PC-3 (cell line): ENCODE measurements around the gene MACROH2A1. TPM values are rescaled to one million over a fixed set of nuclear protein-coding genes. Genes with fewer than 3 reads are reported as not detected.

Source experiments
- ATAC-seq: fragments of 200-7000 bp; cut with Tn5 transposase; 2 replicates; pipeline ENCODE4 v1.9.1; 2020; ENCODE audit warnings: mild to moderate bottlenecking, moderate library complexity
- BruUV-seq: library from RNA; stranded (reverse); fragments of 400-500 nt; replicated peaks from 2 replicates; lab custom pipeline; 2021; lab: Mats Ljungman, UMichigan
- CTCF ChIA-PET: fragments of 300-600 bp; sonication (Branson Sonifier 250); formaldehyde crosslinking; loops from one replicate; lab custom pipeline; 2022; ENCODE audit warnings: antibody characterized with exemption; lab: Charles Lee
- POLR2A ChIA-PET: fragments of 300-600 bp; sonication (Branson Sonifier 250); formaldehyde crosslinking; loops from one replicate; lab custom pipeline; 2022; ENCODE audit warnings: antibody characterized with exemption; ENCODE audit not compliant: unreplicated experiment; lab: Charles Lee
- DNase-seq: peaks from one replicate; pipeline ENCODE4 v3.0.0-alpha.2; 2015
- H2AFZ ChIP-seq: fragments of 300-600 bp; sonication (generic); 2 replicates; pipeline ENCODE4 v1.6.0; 2016; ENCODE audit warnings: antibody characterized with exemption, low read length
- H3F3A ChIP-seq: fragments of 300-600 bp; sonication (generic); one replicate; pipeline ENCODE4 v1.6.0; 2017; ENCODE audit warnings: antibody characterized with exemption, low read length, control low read depth, mild to moderate bottlenecking; ENCODE audit not compliant: unreplicated experiment
- H3K27ac ChIP-seq: fragments of 300-600 bp; sonication (generic); 2 replicates; pipeline ENCODE4 v1.5.1; 2016; ENCODE audit warnings: mild to moderate bottlenecking, low read length
- H3K27me3 ChIP-seq: fragments of 300-600 bp; sonication (generic); 2 replicates; pipeline ENCODE4 v1.6.1; 2016; ENCODE audit warnings: low read length, mixed read lengths
- H3K36me3 ChIP-seq: fragments of 300-600 bp; sonication (generic); 2 replicates; pipeline ENCODE4 v1.6.1; 2016; ENCODE audit warnings: low read depth, mixed run types, low read length, mixed read lengths
- H3K4me1 ChIP-seq: fragments of 300-600 bp; sonication (generic); 2 replicates; pipeline ENCODE4 v1.5.1; 2016; ENCODE audit warnings: low read length; ENCODE audit not compliant: insufficient read depth
- H3K4me2 ChIP-seq: fragments of 300-600 bp; sonication (generic); 2 replicates; pipeline ENCODE4 v1.6.0; 2016; ENCODE audit warnings: low read length
- H3K4me3 ChIP-seq: fragments of 300-600 bp; sonication (generic); 2 replicates; pipeline ENCODE4 v1.5.1; 2016; ENCODE audit warnings: mild to moderate bottlenecking, low read length, mixed read lengths
- H3K79me2 ChIP-seq: fragments of 300-600 bp; sonication (generic); 2 replicates; pipeline ENCODE4 v1.6.1; 2017; ENCODE audit warnings: low read length, mixed read lengths
- H3K9ac ChIP-seq: fragments of 300-600 bp; sonication (generic); 2 replicates; pipeline ENCODE4 v1.6.0; 2016; ENCODE audit warnings: mild to moderate bottlenecking, low read length
- H3K9me2 ChIP-seq: fragments of 300-600 bp; sonication (generic); replicated peaks from 2 replicates; pipeline ENCODE4 v1.6.1; 2016; ENCODE audit warnings: mixed run types, low read length, mixed read lengths
- H3K9me3 ChIP-seq: fragments of 300-600 bp; sonication (generic); 2 replicates; pipeline ENCODE4 v1.6.1; 2016; ENCODE audit warnings: low read length, mixed read lengths
- H4K20me1 ChIP-seq: fragments of 300-600 bp; sonication (generic); 2 replicates; pipeline ENCODE4 v1.6.1; 2016; ENCODE audit warnings: low read length, mixed read lengths
- CTCF ChIP-seq: fragments of 300-600 bp; sonication (generic); conservative IDR thresholded peaks from 2 replicates; pipeline ENCODE4 v1.5.1; 2017; ENCODE audit warnings: antibody characterized with exemption, low read depth, mild to moderate bottlenecking, low read length
- EZH2 ChIP-seq: fragments of 300-600 bp; sonication (generic); IDR thresholded peaks from one replicate; pipeline ENCODE4 v1.6.1; 2017; ENCODE audit warnings: antibody characterized with exemption, mild to moderate bottlenecking, low read length; ENCODE audit not compliant: unreplicated experiment
- EZH2phosphoT487 ChIP-seq: fragments of 300-600 bp; sonication (generic); IDR thresholded peaks from 2 replicates; pipeline ENCODE4 v1.6.1; 2018; ENCODE audit warnings: mild to moderate bottlenecking, antibody characterized with exemption, low read length, borderline replicate concordance
- intact Hi-C: fragments of 100-400 bp; cut with micrococcal nuclease; formaldehyde crosslinking; loops from 2 replicates; pipeline ENCODE4 v1.9.0; 2023
- total RNA-seq: library from RNA; depleted of rRNA; stranded (reverse); fragments of >200 nt; gene quantifications from 2 replicates; pipeline ENCODE4 v1.2.3, GENCODE V29; 2014

MACROH2A1 gene
- total RNA-seq, 1 experiment from 2014 or later = 388 TPM

GRCh38 chr5:135382981-135383380, 16.1 kb downstream of the MACROH2A1 start:
- H2AFZ ChIP-seq = no peak overlapping the region
- no peak overlapping the region for H3K27ac ChIP-seq
- intact Hi-C loops = no loop called here
- ChIA-PET POLR2A (no interaction called here), CTCF (no interaction called here)
- no peaks in the 10 kb centered on the region for H3K9me2 ChIP-seq
- 0 out of 2 replicates have a peak, but pooled peaks cover 10% of the 10 kb centered on the region for H4K20me1 ChIP-seq
- DNase-seq (no peak), ATAC-seq (no peak)
- peaks cover 81% of the 10 kb centered on the region for H3K79me2 ChIP-seq
- no peaks in the 10 kb centered on the region for H3K27me3 ChIP-seq
- peaks cover 74% of the 10 kb centered on the region for H3K36me3 ChIP-seq
- no peak overlapping the region for H3K4me2 ChIP-seq
- no peaks in the 10 kb centered on the region for H3F3A ChIP-seq
- TF ChIP-seq EZH2phosphoT487 = no peak
- peaks cover 17% of the 10 kb centered on the region for H3K4me1 ChIP-seq
- H3K4me3 ChIP-seq = no peak overlapping the region
- no peak overlapping the region for H3K9ac ChIP-seq
- no peaks in the 10 kb centered on the region for H3K9me3 ChIP-seq
- BruUV-seq = no TSS peak

- DNase-seq (no peak), ATAC-seq (no peak)
- ChIA-PET CTCF (no interaction called here), POLR2A (no interaction called here)
- no peaks in the 10 kb centered on the region for H3K27me3 ChIP-seq
- no peak overlapping the region for H3K4me3 ChIP-seq
- H4K20me1 ChIP-seq = 0 out of 2 replicates have a peak, but pooled peaks cover 5% of the 10 kb centered on the region
- H3K79me2 ChIP-seq = peaks cover 80% of the 10 kb centered on the region
- H3K27ac ChIP-seq = no peak overlapping the region
- BruUV-seq = no TSS peak
- H3K36me3 ChIP-seq = peaks cover 74% of the 10 kb centered on the region
- H3K9ac ChIP-seq = no peak overlapping the region
- H3K4me2 ChIP-seq = no peak overlapping the region
- H3K9me3 ChIP-seq = no peaks in the 10 kb centered on the region
- TF ChIP-seq EZH2 (no peak), EZH2phosphoT487 (no peak), CTCF (no peak)
- no peaks in the 10 kb centered on the region for H3F3A ChIP-seq
- H3K4me1 ChIP-seq = peaks cover 10% of the 10 kb centered on the region
- no peak overlapping the region for H2AFZ ChIP-seq
- intact Hi-C loops = no loop called here
- no peaks in the 10 kb centered on the region for H3K9me2 ChIP-seq
Measured at GRCh38 chr5:135382106-135382790, 16.8 kb downstream of the MACROH2A1 start.

GRCh38 chr5:135379046-135379654, 19.9 kb downstream of the MACROH2A1 start:
- H3K79me2 ChIP-seq = peaks cover 78% of the 10 kb centered on the region
- H3F3A ChIP-seq = no peaks in the 10 kb centered on the region
- no TSS peak for BruUV-seq
- no peak overlapping the region for H3K9ac ChIP-seq
- intact Hi-C loops = no loop called here
- H3K4me1 ChIP-seq = no peaks in the 10 kb centered on the region
- peaks cover 4% of the 10 kb centered on the region; the same call in 1 of the 2 replicates for H4K20me1 ChIP-seq
- no peaks in the 10 kb centered on the region for H3K9me3 ChIP-seq
- POLR2A ChIA-PET = no interaction called here
- H3K4me2 ChIP-seq = no peak overlapping the region
- ATAC-seq (no peak), DNase-seq (no peak)
- no peaks in the 10 kb centered on the region for H3K9me2 ChIP-seq
- CTCF ChIA-PET = no interaction called here
- H2AFZ ChIP-seq = no peak overlapping the region
- no peak overlapping the region for H3K4me3 ChIP-seq
- H3K36me3 ChIP-seq = peaks cover 71% of the 10 kb centered on the region
- TF ChIP-seq EZH2 (no peak), CTCF (no peak), EZH2phosphoT487 (no peak)
- no peaks in the 10 kb centered on the region for H3K27me3 ChIP-seq
- no peak overlapping the region for H3K27ac ChIP-seq
